Heart right ventricle (tissue), 16 donors: ENCODE data around the gene KMO. TPM values are rescaled to one million over a fixed set of nuclear protein-coding genes. Genes with fewer than 3 reads are reported as not detected.

Experiments
- ATAC-seq, 8 donors: fragments of 200-7000 bp; cut with Tn5 transposase; one replicate each; pipeline ENCODE4 v1.9.1; 2020; ENCODE audit warnings: mild to moderate bottlenecking in 8 of 8, moderate library complexity in 8 of 8, moderate number of reproducible peaks in 1 of 8
- DNase-seq, 2 donors: peaks; one replicate each; pipeline ENCODE4 v3.0.0-alpha.2; 2020
- H3K27ac ChIP-seq, 10 donors: fragments of 200-600 bp; sonication (generic) in 2 of 10; one replicate each; pipeline versions ENCODE4 v1.5.0 to v1.8.0; 2020 to 2022; ENCODE audit warnings: mild to moderate bottlenecking in 3 of 10
- H3K27me3 ChIP-seq, 7 donors: fragments of 200-600 bp; one replicate each; pipeline ENCODE4 v1.8.0; 2021 to 2022; ENCODE audit warnings: mild to moderate bottlenecking in 2 of 7
- H3K36me3 ChIP-seq, 9 donors: fragments of 200-600 bp; sonication (generic) in 1 of 9; one replicate each; pipeline versions ENCODE4 v1.5.0 to v1.8.0; 2020 to 2022; ENCODE audit warnings: mild to moderate bottlenecking in 2 of 9
- H3K4me1 ChIP-seq, 9 donors: fragments of 200-600 bp; sonication (generic) in 1 of 9; one replicate each; pipeline versions ENCODE4 v1.5.0 to v1.8.0; 2020 to 2022; ENCODE audit warnings: mild to moderate bottlenecking in 4 of 9
- H3K4me3 ChIP-seq, 10 donors: fragments of 200-600 bp; sonication (generic) in 2 of 10; one replicate each; pipeline versions ENCODE4 v1.5.0 to v1.8.0; 2020 to 2022; ENCODE audit warnings: mild to moderate bottlenecking in 7 of 10, moderate library complexity in 2 of 10
- H3K9me3 ChIP-seq, 11 donors: fragments of 200-600 bp in 10 of 11; sonication (generic) in 2 of 11; one replicate each; pipeline versions ENCODE4 v1.5.0 to v1.8.0; 2013 to 2022; ENCODE audit warnings: mild to moderate bottlenecking in 2 of 11, control low read depth in 1 of 11, moderate library complexity in 1 of 11
- CTCF ChIP-seq, 9 donors: fragments of 200-600 bp; sonication (generic) in 2 of 9; IDR thresholded peaks; one replicate each; pipeline versions ENCODE4 v1.5.0 to v1.8.0; 2021 to 2022; ENCODE audit warnings: antibody characterized with exemption in 9 of 9, mild to moderate bottlenecking in 5 of 9, moderate library complexity in 1 of 9
- WGBS, 2 donors: extraction: QIAGEN DNeasy Blood & Tissue Kit; methylation state at CpG; one replicate each; pipeline ENCODE4 v1.1.7; 2013; ENCODE audit warnings: inconsistent platforms in 1 of 2; 5-methylcytosine and 5-hydroxymethylcytosine counted together
- intact Hi-C, 10 donors: fragments of 100-400 bp; cut with DNase I; formaldehyde crosslinking; loops; one replicate each; pipeline versions ENCODE4 v1.11.1 to v1.14.2; 2022
- polyA plus RNA-seq, 2 donors: library from polyadenylated mRNA; stranded (reverse); fragments of 200-250 nt; gene quantifications; one replicate each; pipeline ENCODE4 v1.2.3, GENCODE V29; 2013
- total RNA-seq, 10 donors: library from RNA; stranded (reverse); fragmentation: NEBNext Ultra II Directional in 3 of 10; extraction: Animal tissue kit (Norgen Biotek cat#: 25700) in 3 of 10; gene quantifications; one replicate each; pipeline versions ENCODE4 v1.2.1 to v1.2.4, GENCODE V29; 2021 to 2023
- donor health status: Arrhythmogenic right ventricular cardiomyopathy.
- donor health status: ischemic (EF 13 %, LVEDD 7.1; RV severe dilation, severe dysfunction).
- donor health status: healthy with polysubstance abuse.
- donor health status: DM: no; HTN: yes; CAD: no.
- donor health status: DM: no; HTN: no; CAD: no.
- donor health status: ischemic (EF 25% LVEDD 6.9; RV normal size, moderate dysfunction).
- donor health status: ischemic (EF 25% LVEDD 5.7; RV mildly dilated, moderate dysfunction).
- donor health status: healthy.
- donor health status: DM: yes; HTN: yes; CAD: no.
- donor health status: Ischemic cardiomyopathy.
- donor health status: ischemic (EF 35%, LVEDD 5.7; RV mildly dilated, moderate dysfunction).
- donor health status: nonischemic (EF 11% LVEDD 7.7; RV severe dilation, severe dysfunction).
- donor health status: DM: yes; HTN: yes; CAD: no.
- donor health status: PGD.
- donor health status: ischemic (EF 29% LVEDD 5.4; RV normal size, mild dysfunction).
- donor health status: nonischemic (EF 23%, LVEDD 6.1; RV moderate dilation, normal function).

The KMO gene
- total and polyA plus RNA-seq, 12 donors = 0.05 to 1.4 (median 0.29) TPM; not detected in 4

GRCh38 chr1:241614572-241614971 lies 82.4 kb downstream of the KMO start:
- no peak for DNase-seq
- Histone ChIP-seq H3K9me3 (no peaks in the 10 kb centered on the region), H3K4me3 (no peak overlapping the region), H3K27me3 (no peaks in the 10 kb centered on the region), H3K27ac (no peak overlapping the region), H3K36me3 (no peaks in the 10 kb centered on the region), H3K4me1 (peaks cover 0 to 19% (median 0%) of the 10 kb centered on the region in 9 donors)
- 74 to 77% methylated on average over 4 of the region's 4 CpGs for WGBS, 2 donors
- intact Hi-C loops = loop anchor here (5.0 to 10.0 kb wide), 7 partner anchors 218 to 400 kb away; partner anchors contain the start of gene EXO1 (in 2 of the 10)
- TF ChIP-seq CTCF (IDR thresholded peaks at IDR 0.05) = no peak
- no peak for ATAC-seq

- DNase-seq = no peak
- 88 to 96% methylated on average over 8 of the region's 8 CpGs for WGBS, 2 donors
- Histone ChIP-seq H3K4me3 (no peak overlapping the region), H3K36me3 (no peaks in the 10 kb centered on the region), H3K27ac (no peak overlapping the region), H3K4me1 (peaks cover 0 to 19% (median 0%) of the 10 kb centered on the region in 9 donors), H3K9me3 (no peaks in the 10 kb centered on the region), H3K27me3 (no peaks in the 10 kb centered on the region)
- intact Hi-C loops = loop anchor here in 7 of 10 donors (10.0 kb wide), 4 partner anchors 219 to 399 kb away; partner anchors contain the start of gene EXO1 (in 2 of the 7)
- no peak for TF ChIP-seq CTCF (IDR thresholded peaks at IDR 0.05)
- ATAC-seq = no peak
Measured at GRCh38 chr1:241615043-241615974, 83.1 kb downstream of the KMO start.

- Histone ChIP-seq H3K9me3 (no peaks in the 10 kb centered on the region), H3K4me3 (no peak overlapping the region), H3K27ac (no peak overlapping the region), H3K27me3 (no peaks in the 10 kb centered on the region), H3K4me1 (peaks cover 0 to 5% (median 0%) of the 10 kb centered on the region in 9 donors), H3K36me3 (no peaks in the 10 kb centered on the region)
- 95 to 97% methylated on average over 7 of the region's 7 CpGs for WGBS, 2 donors
- intact Hi-C loops = loop anchor here in 7 of 10 donors (10.0 kb wide), 4 partner anchors 217 to 397 kb away; partner anchors contain the start of gene EXO1 (in 2 of the 7)
- DNase-seq = no peak
- no peak for ATAC-seq
- no peak for TF ChIP-seq CTCF (IDR thresholded peaks at IDR 0.05)
Measured at GRCh38 chr1:241617426-241617825, 85.2 kb downstream of the KMO start.

- Histone ChIP-seq H3K4me3 (no peak overlapping the region), H3K9me3 (no peaks in the 10 kb centered on the region), H3K27ac (no peak overlapping the region), H3K27me3 (no peaks in the 10 kb centered on the region), H3K36me3 (no peaks in the 10 kb centered on the region), H3K4me1 (peaks cover 0 to 10% (median 1%) of the 10 kb centered on the region in 9 donors)
- TF ChIP-seq CTCF (IDR thresholded peaks at IDR 0.05) = no peak
- DNase-seq = no peak
- intact Hi-C loops = loop anchor here in 4 of 10 donors (10.0 kb wide), 1 partner anchor 88 kb away; the partner anchor contains the start of gene KMO (in 4 of the 4)
- WGBS, 2 donors = 70 to 75% methylated on average over 5 of the region's 5 CpGs
- ATAC-seq = peak in 2 of 8 donors; percentile 41 to 50
Measured at GRCh38 chr1:241622669-241623068, 90.5 kb downstream of the KMO start.
